ENCODE results near the gene MAP2K5.

GRCh38 chr15:67547064-67547463, 4.6 kb downstream of the MAP2K5 start:
- TF ChIP-seq EZH2 (optimal IDR thresholded peaks at IDR 0.05; ENCODE audit: low read depth, low read length): no peak
- no peak for TF ChIP-seq CTCF (IDR thresholded peaks at IDR 0.05; ENCODE audit: low read length)

Data from MM.1S (cell line).